ENCODE results near the gene APBB2. TPM values are rescaled to one million over a fixed set of nuclear protein-coding genes. Genes with fewer than 3 reads are reported as not detected.

Gene APBB2
- total RNA-seq, 1 experiment from 2014 or later: 49.0 TPM

- ChIA-PET CTCF (no interaction called here), POLR2A (no interaction called here)
- H3K36me3 Mint-ChIP-seq: no peaks in the 10 kb centered on the region
- DNase-seq (ENCODE audit: low spot score) (no peak), ATAC-seq (no peak)
- H3K9me3 Mint-ChIP-seq: no peaks in the 10 kb centered on the region
- H3K27ac Mint-ChIP-seq: no peak overlapping the region
- no peaks in the 10 kb centered on the region for H3K27me3 Mint-ChIP-seq (ENCODE audit: low read depth)
- no peak for TF ChIP-seq HMGXB4 (CRISPR knock-in tag; IDR thresholded peaks at IDR 0.05)
- TF ChIP-seq ZNF138 (CRISPR knock-in tag; conservative IDR thresholded peaks at IDR 0.05): no peak
- no peak for TF ChIP-seq PRRX2 (CRISPR knock-in tag; IDR thresholded peaks at IDR 0.05)
- no peak for TF ChIP-seq MLX (CRISPR knock-in tag; IDR thresholded peaks at IDR 0.05)
- no peak for TF ChIP-seq SMAD4 (CRISPR knock-in tag; IDR thresholded peaks at IDR 0.05)
- no peak for TF ChIP-seq OVOL2 (CRISPR knock-in tag; IDR thresholded peaks at IDR 0.05; ENCODE audit: borderline replicate concordance)
- no peak for TF ChIP-seq RELA (CRISPR knock-in tag; IDR thresholded peaks at IDR 0.05; ENCODE audit: borderline replicate concordance)
- no peak for TF ChIP-seq SP1 (CRISPR knock-in tag; conservative IDR thresholded peaks at IDR 0.05)
- no peak for TF ChIP-seq MAX (CRISPR knock-in tag; IDR thresholded peaks at IDR 0.05)
- TF ChIP-seq ZNF317 (CRISPR knock-in tag; IDR thresholded peaks at IDR 0.05; ENCODE audit: borderline replicate concordance, low read depth): no peak
- no peak for TF ChIP-seq ZNF425 (CRISPR knock-in tag; conservative IDR thresholded peaks at IDR 0.05)
- no peak for TF ChIP-seq ZNF396 (CRISPR knock-in tag; IDR thresholded peaks at IDR 0.05; ENCODE audit: borderline replicate concordance)
- TF ChIP-seq TEAD4 (CRISPR knock-in tag; IDR thresholded peaks at IDR 0.05): no peak
- TF ChIP-seq ETV6 (CRISPR knock-in tag; IDR thresholded peaks at IDR 0.05): no peak
- TF ChIP-seq ZNF512 (CRISPR knock-in tag; IDR thresholded peaks at IDR 0.05; ENCODE audit: borderline replicate concordance): no peak
- no peak for TF ChIP-seq CBFB (CRISPR knock-in tag; IDR thresholded peaks at IDR 0.05; ENCODE audit: low read depth)
- no peak for TF ChIP-seq NR2C2 (CRISPR knock-in tag; IDR thresholded peaks at IDR 0.05)
- no peak for TF ChIP-seq GABPB1 (CRISPR knock-in tag; IDR thresholded peaks at IDR 0.05)
- H3K4me3 Mint-ChIP-seq: no peak overlapping the region
- H3K4me1 Mint-ChIP-seq: peaks cover 24% of the 10 kb centered on the region
These were observed 263.3 kb downstream of the APBB2 start for GRCh38 chr4:40951026-40951425.

GRCh38 chr4:40949358-40950100 is 264.8 kb downstream of the APBB2 start:
- Mint-ChIP-seq H3K9me3 (no peaks in the 10 kb centered on the region), H3K4me1 (peaks cover 22% of the 10 kb centered on the region), H3K27me3 (ENCODE audit: low read depth) (no peaks in the 10 kb centered on the region), H3K4me3 (no peak overlapping the region), H3K27ac (no peak overlapping the region), H3K36me3 (no peaks in the 10 kb centered on the region)
- ChIA-PET POLR2A (no interaction called here), CTCF (interaction anchor here (1.3 kb wide), 1 partner anchor 25 kb away, joined by 4 read pairs; no protein-coding TSS in a partner anchor)
- DNase-seq (ENCODE audit: low spot score): no peak
- no peak for TF ChIP-seq ATF2 (CRISPR knock-in tag; IDR thresholded peaks at IDR 0.05; ENCODE audit: borderline replicate concordance, low read depth)
- no peak for TF ChIP-seq E2F4 (CRISPR knock-in tag; IDR thresholded peaks at IDR 0.05; ENCODE audit: borderline replicate concordance, low read depth)
- no peak for TF ChIP-seq CREM (CRISPR knock-in tag; IDR thresholded peaks at IDR 0.05)
- no peak for TF ChIP-seq TCF7 (CRISPR knock-in tag; IDR thresholded peaks at IDR 0.05; ENCODE audit: low read depth)
- TF ChIP-seq ATF1 (CRISPR knock-in tag; IDR thresholded peaks at IDR 0.05): no peak
- TF ChIP-seq OVOL2 (CRISPR knock-in tag; IDR thresholded peaks at IDR 0.05; ENCODE audit: borderline replicate concordance): no peak
- no peak for ATAC-seq
